ENCODE results near the gene HSPB6.

- no peak for TF ChIP-seq CTCF (IDR thresholded peaks at IDR 0.05)
- peak in 2 of 4 donors; percentile 34 to 71 for TF ChIP-seq POLR2A (IDR thresholded peaks at IDR 0.05)
Measured at GRCh38 chr19:35756377-35757230, at the start of gene HSPB6.

Measured in esophagus squamous epithelium (tissue), 4 donors.